Endometrial microvascular endothelial cells (primary cell): ENCODE data around the gene GJA10. TPM values are rescaled to one million over a fixed set of nuclear protein-coding genes. Genes with fewer than 3 reads are reported as not detected.

Source experiments
- in situ Hi-C: cut with HindIII; loops from 2 replicates; pipeline ENCODE4 v1.10.0; 2017; ENCODE audit warnings: low sequenced_read_pairs, low pct_unique_long_range_greater_than_20kb; ENCODE audit errors: inconsistent ontology term
- total RNA-seq: library from RNA; depleted of rRNA; stranded (reverse); fragments of >200 nt; gene quantifications from one replicate; pipeline ENCODE4 v1.2.3, GENCODE V29; 2015; ENCODE audit errors: inconsistent ontology term

Gene GJA10
- total RNA-seq, 1 donor from 2014 or later = not detected

GRCh38 chr6:89941031-89941762, 46.9 kb downstream of the GJA10 start:
- in situ Hi-C loops = no loop called here

DNA sequence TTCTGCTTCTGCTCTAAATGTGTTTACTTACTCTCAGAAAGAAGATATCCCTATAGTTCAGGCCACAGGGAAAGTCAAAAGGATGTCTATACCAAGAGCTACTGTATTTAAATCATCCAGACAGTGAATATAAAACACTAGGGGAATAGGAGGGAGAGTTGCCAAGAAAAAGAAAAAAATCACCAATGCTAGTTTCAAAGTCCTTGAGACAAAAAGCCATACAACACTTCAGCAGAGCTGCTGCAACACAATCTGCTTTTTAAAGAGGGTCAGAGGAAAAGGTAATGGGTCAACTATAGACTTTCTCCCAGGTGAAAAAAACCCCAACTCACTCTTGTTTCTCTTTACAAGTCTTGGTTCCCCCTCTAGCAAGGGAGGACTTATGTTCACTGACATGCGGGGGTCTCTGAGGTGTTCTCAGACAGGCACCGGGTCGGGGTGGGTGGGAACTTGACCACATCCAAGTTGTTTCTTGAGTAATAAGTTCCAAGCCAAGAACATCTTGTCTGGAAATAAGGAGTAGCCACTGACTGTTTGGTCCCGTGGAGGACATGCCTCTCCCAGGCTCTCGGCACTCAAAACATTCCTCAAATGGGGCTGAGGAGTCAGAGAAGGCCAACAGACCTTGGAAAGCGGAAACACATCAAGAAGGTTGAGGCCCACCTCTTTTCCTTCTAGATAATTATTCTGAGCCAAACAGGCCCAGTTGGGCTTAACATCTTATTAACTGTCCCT, 47.7 kb downstream of the GJA10 start:
- in situ Hi-C loops = no loop called here

DNA sequence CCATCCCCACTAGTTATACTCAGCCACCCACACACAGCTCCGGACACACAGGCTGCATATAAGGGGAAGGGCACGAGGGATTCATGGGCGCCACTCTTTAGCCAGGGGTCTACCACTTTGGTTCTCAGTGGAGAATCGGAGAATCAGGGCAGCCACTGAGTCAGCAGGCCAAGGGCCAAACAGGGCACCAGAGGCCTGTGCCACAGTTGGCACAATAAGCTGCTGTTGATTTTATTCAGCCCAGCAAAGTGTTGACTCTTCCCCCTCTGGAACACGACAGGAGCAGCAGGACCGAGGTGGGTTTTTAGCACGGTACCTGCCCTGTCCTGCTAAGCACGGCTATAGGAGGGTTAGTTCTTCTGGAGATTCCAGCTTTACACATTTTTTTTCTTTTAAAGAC, 48.3 kb downstream of the GJA10 start:
- in situ Hi-C loops = no loop called here

- in situ Hi-C loops = no loop called here
These were observed 50.0 kb downstream of the GJA10 start for GRCh38 chr6:89944181-89944755.

GRCh38 chr6:89944826-89945407, 50.6 kb downstream of the GJA10 start:
- in situ Hi-C loops = no loop called here

Other genes with a start within 250 kb of the GJA10 start
- 11.1 TPM for gene MDN1, start 74.7 kb upstream of the GJA10 start, total RNA-seq
- 7.3 TPM for gene CASP8AP2, start 64.6 kb upstream of the GJA10 start, total RNA-seq